Mucosa of rectum (tissue), 2 donors: ENCODE data around the gene LYSMD1.
A peak's percentile ranks its signal among the peaks of the same experiment; 100 is the strongest.

Experiments
- H3K27ac ChIP-seq, 2 donors: one replicate each; pipeline ENCODE4 v1.7.0; 2013; ENCODE audit warnings: inconsistent platforms in 2 of 2, low read depth in 2 of 2, low read length in 2 of 2
- H3K27me3 ChIP-seq, 2 donors: one replicate each; pipeline ENCODE4 v1.7.0; 2013; ENCODE audit warnings: low read length in 2 of 2; ENCODE audit not compliant: control insufficient read depth in 2 of 2, insufficient read depth in 2 of 2
- H3K36me3 ChIP-seq, 2 donors: one replicate each; pipeline ENCODE4 v1.7.0; 2013; ENCODE audit warnings: low read length in 2 of 2; ENCODE audit not compliant: control insufficient read depth in 2 of 2, insufficient read depth in 2 of 2
- H3K4me1 ChIP-seq, 2 donors: one replicate each; pipeline ENCODE4 v1.7.0; 2013; ENCODE audit warnings: low read length in 2 of 2, mild to moderate bottlenecking in 1 of 2; ENCODE audit not compliant: control insufficient read depth in 2 of 2, insufficient read depth in 2 of 2
- H3K4me3 ChIP-seq, 2 donors: one replicate each; pipeline ENCODE4 v1.7.0; 2013; ENCODE audit warnings: low read length in 2 of 2
- H3K9ac ChIP-seq, 2 donors: one replicate each; pipeline ENCODE4 v1.7.0; 2013; ENCODE audit warnings: low read length in 2 of 2, low read depth in 1 of 2, mild to moderate bottlenecking in 1 of 2
- H3K9me3 ChIP-seq, 2 donors: one replicate each; pipeline ENCODE4 v1.7.0; 2013; ENCODE audit warnings: low read length in 2 of 2; ENCODE audit not compliant: control insufficient read depth in 2 of 2
- donor health status: healthy.
- donor health status: Normal muscosa, but diverticular disease.

LYSMD1 gene

DNA sequence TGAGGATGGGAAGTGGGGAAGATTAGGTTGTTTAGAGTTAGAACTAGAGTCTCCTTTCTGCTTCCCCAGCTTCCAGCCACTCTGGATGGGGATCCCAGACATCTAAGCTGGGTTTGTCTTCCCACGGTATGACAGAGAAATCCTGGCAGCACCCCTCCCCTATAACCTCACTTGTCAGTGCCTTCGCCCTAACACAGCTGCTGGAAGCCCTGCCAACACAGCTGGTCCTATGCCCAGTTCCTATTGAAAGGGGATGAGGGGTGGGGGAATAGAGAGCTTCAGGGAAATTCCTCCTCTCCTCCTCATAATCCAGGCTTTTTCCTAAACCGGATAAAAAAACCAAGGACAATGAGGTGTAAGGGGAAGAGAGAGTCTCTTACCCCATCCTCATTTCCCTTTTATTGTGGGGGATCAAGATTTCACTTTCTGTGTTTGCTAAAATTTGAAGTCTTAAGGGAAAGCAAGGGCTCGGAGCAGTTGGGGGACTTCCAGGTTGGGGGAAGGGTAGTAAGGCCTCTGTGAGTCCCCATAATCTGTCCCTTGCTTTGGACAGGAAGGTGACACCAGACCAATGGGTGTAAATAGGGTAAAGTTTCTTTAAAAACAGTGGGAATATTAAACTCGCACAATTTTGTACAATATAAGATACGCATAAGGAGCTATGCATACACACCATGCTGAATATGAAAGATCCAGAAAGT, 9.5 kb upstream of the LYSMD1 start:
- Histone ChIP-seq H3K4me3 (no peak overlapping the region), H3K27ac (no peak overlapping the region), H3K9ac (no peak overlapping the region)

DNA sequence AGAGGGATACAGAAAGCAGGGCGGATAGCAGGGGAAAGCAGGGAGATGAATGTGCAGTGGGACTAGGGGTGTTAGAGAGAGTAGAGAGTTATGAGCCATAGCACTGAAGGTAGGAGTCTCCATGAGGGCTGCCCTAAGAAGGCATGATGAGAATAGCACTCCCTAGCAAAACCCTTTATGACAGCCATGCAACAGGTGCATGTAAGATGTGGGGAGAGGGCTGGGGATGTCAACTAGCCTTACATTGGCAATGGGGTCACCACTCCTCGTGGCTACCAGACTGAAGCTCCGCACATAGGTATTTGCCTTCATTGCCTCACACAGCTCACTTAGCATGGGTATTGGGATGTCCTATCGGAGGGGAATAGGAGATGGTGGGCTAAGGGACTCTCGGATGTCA, 5.5 kb upstream of the LYSMD1 start:
- Histone ChIP-seq H3K27ac (no peak overlapping the region), H3K4me1 (peaks cover 7 to 10% of the 10 kb centered on the region in 2 donors), H3K9ac (no peak overlapping the region), H3K36me3 (peaks cover 31 to 55% of the 10 kb centered on the region in 2 donors), H3K9me3 (no peaks in the 10 kb centered on the region), H3K27me3 (no peaks in the 10 kb centered on the region), H3K4me3 (no peak overlapping the region)

More for the DNA sequence above, 9.5 kb upstream of the LYSMD1 start:
- Histone ChIP-seq H3K27me3 (no peaks in the 10 kb centered on the region), H3K4me1 (no peaks in the 10 kb centered on the region), H3K36me3 (peaks cover 49 to 69% of the 10 kb centered on the region in 2 donors), H3K9me3 (no peaks in the 10 kb centered on the region)

DNA sequence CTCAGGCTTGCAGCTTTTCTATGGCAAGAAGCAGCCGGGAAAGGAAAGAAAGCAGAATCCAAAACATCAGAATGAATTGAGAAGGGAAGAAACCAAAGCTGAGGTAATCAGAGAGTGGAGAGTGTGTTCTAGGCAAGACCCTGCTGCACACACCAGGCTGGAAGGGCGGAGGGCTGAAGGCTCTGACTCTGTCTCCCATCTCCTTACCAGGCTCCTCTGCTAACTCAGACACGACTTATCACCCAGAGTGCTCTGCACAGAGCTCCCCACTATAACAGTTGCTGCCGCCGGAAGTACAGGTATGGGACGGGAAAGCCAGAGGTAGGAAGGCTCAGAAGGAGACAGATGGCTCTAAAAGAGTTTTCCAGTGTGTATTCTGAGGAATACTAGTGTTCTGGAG, 1.4 kb upstream of the LYSMD1 start:
- peak overlapping the region; percentile 78 to 100 for H3K4me3 ChIP-seq
- H3K36me3 ChIP-seq, result peaks cover 23 to 28% of the 10 kb centered on the region in 2 donors
- no peak overlapping the region for H3K27ac ChIP-seq
- H3K9ac ChIP-seq, result no peak overlapping the region
- no peaks in the 10 kb centered on the region for H3K27me3 ChIP-seq
- H3K4me1 ChIP-seq, result peaks cover 13 to 18% of the 10 kb centered on the region in 2 donors
- H3K9me3 ChIP-seq, result no peaks in the 10 kb centered on the region

DNA sequence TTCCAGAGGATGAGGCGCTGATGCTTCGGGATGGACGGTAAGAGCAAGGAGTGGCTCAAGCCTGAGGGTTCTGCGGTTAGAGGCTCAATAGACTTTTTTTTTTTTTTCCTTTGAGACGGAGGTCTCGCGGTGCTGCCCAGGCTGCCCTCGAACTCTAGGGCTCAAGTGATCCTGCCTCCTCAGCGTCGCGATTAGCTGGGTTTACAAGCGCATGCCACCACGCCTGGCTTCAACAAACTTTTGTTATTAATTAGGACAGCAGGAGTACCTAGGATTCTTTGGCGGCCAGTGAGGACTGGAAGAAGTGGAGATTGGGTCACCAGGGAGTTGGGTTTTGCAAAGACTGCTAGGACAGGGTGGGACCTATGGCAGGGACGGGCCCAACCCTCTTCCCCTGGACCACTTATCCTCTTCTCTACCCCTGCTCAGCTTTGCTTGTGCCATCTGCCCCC, 829 bp upstream of the LYSMD1 start:
- Histone ChIP-seq H3K36me3 (peaks cover 27 to 30% of the 10 kb centered on the region in 2 donors), H3K9me3 (no peaks in the 10 kb centered on the region), H3K4me1 (peaks cover 13 to 18% of the 10 kb centered on the region in 2 donors), H3K27me3 (no peaks in the 10 kb centered on the region), H3K9ac (peak overlapping the region; percentile 83 to 96), H3K4me3 (peak overlapping the region; percentile 78 to 100), H3K27ac (peak overlapping the region in 1 of 2 donors; percentile 82)

DNA sequence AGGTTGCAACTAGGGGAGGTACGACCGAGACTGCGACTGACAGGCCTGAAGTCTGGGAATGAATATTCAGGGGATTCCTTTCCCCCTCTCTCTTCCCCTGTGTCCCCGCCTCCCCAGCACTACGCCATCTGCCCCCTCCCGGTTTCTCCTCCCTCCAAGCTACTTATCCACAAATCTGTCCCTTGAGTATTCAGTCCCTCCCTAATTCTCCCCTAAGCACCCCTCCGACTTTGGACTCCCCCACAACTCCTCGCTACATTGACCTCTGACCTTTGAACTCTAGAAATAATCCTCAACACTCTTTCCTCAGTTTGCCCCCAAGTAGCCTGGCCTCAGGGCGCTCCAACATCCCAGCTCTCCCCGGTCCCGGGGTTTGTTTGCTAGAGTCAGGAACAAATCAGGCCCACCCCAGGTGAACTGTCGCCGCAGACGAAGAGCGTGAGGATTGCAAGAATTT, 393 bp downstream of the LYSMD1 start:
- H3K27me3 ChIP-seq, result no peaks in the 10 kb centered on the region
- H3K4me3 ChIP-seq, result peak overlapping the region; percentile 78 to 100
- no peaks in the 10 kb centered on the region for H3K9me3 ChIP-seq
- H3K27ac ChIP-seq, result peak overlapping the region; percentile 85
- peaks cover 24 to 27% of the 10 kb centered on the region in 2 donors for H3K36me3 ChIP-seq
- H3K9ac ChIP-seq, result peak overlapping the region; percentile 83 to 96
- peaks cover 13 to 18% of the 10 kb centered on the region in 2 donors for H3K4me1 ChIP-seq

DNA sequence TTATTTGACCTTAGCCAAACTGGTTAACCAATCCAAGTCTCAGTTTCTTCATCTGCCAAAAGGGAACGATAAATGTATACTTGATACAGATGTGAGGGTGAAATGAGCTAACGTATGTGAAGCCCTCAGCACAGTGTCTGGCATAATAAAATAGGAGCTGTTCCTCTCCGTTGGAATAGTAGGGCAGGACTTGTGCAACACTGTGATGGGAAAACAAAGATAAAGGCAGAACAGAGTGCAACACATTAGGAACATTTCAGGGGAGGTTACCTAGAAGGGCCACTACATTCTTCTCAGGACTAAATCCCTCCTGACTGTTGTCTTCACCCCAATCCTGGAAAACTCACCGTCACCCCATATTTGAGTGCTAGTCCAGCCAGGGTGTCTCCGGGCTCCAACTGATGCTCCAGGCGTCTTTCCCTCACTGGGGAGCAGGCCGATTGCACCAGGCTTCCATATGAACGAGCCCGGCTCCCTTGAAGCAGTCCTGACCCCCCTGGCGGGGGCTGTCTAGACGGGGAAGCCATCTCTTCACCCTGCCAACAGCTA, 896 bp downstream of the LYSMD1 start:
- Histone ChIP-seq H3K4me1 (peaks cover 13 to 18% of the 10 kb centered on the region in 2 donors), H3K9ac (peak overlapping the region; percentile 53 to 83), H3K27ac (peak overlapping the region; percentile 85), H3K9me3 (no peaks in the 10 kb centered on the region), H3K36me3 (peaks cover 22 to 24% of the 10 kb centered on the region in 2 donors), H3K4me3 (peak overlapping the region; percentile 78 to 100), H3K27me3 (no peaks in the 10 kb centered on the region)

GRCh38 chr1:151159373-151159772, 6.3 kb downstream of the LYSMD1 start:
- Histone ChIP-seq H3K4me1 (no peaks in the 10 kb centered on the region), H3K4me3 (no peak overlapping the region), H3K9ac (no peak overlapping the region), H3K27ac (peak overlapping the region in 1 of 2 donors; percentile 11), H3K36me3 (peaks cover 25% of the 10 kb centered on the region in 2 donors), H3K27me3 (no peaks in the 10 kb centered on the region), H3K9me3 (no peaks in the 10 kb centered on the region)

DNA sequence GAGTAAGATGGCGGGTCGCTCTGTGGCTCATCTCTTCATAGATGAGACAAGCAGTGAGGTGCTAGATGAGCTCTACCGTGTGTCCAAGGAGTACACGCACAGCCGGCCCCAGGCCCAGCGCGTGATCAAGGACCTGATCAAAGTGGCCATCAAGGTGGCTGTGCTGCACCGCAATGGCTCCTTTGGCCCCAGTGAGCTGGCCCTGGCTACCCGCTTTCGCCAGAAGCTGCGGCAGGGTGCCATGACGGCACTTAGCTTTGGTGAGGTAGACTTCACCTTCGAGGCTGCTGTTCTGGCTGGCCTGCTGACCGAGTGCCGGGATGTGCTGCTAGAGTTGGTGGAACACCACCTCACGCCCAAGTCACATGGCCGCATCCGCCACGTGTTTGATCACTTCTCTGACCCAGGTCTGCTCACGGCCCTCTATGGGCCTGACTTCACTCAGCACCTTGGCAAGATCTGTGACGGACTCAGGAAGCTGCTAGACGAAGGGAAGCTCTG, 6.9 kb downstream of the LYSMD1 start:
- no peaks in the 10 kb centered on the region for H3K4me1 ChIP-seq
- H3K27ac ChIP-seq, result peak overlapping the region in 1 of 2 donors; percentile 11
- H3K9me3 ChIP-seq, result no peaks in the 10 kb centered on the region
- peaks cover 25% of the 10 kb centered on the region in 2 donors for H3K36me3 ChIP-seq
- H3K27me3 ChIP-seq, result no peaks in the 10 kb centered on the region
- H3K4me3 ChIP-seq, result no peak overlapping the region
- H3K9ac ChIP-seq, result no peak overlapping the region

GRCh38 chr1:151158326-151158725, 7.4 kb downstream of the LYSMD1 start:
- no peaks in the 10 kb centered on the region for H3K4me1 ChIP-seq
- no peaks in the 10 kb centered on the region for H3K27me3 ChIP-seq
- peak overlapping the region in 1 of 2 donors; percentile 15 for H3K4me3 ChIP-seq
- H3K27ac ChIP-seq, result peak overlapping the region in 1 of 2 donors; percentile 11
- H3K9me3 ChIP-seq, result no peaks in the 10 kb centered on the region
- no peak overlapping the region for H3K9ac ChIP-seq
- peaks cover 25% of the 10 kb centered on the region in 2 donors for H3K36me3 ChIP-seq

DNA sequence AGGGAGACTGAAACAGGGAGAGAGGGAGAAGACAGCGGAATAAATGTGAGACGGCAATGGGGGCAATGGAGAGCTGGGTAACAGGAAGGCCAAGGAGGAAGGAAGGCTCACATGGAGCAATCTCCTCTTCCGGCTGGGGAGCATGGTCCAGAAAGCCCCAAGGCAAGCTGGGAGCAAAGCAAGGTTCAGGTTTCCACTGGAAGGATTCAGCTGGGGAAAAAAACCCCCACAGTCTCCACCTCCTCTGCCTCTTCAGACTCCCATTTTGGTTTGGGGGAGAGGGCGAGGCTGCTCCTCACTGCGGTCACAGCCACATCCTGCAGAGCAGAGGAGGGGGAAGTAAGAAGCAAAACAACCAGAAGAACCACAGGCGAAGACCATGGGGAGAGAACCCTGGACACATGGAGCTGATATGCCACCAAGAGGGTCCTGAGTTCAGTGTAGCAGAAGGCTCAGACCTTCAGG, 8.6 kb downstream of the LYSMD1 start:
- Histone ChIP-seq H3K9ac (peak overlapping the region in 1 of 2 donors; percentile 68), H3K4me1 (no peaks in the 10 kb centered on the region), H3K27me3 (no peaks in the 10 kb centered on the region), H3K4me3 (peak overlapping the region; percentile 44 to 77), H3K9me3 (no peaks in the 10 kb centered on the region), H3K27ac (peak overlapping the region in 1 of 2 donors; percentile 85), H3K36me3 (peaks cover 25% of the 10 kb centered on the region in 2 donors)
